Measurements from ENCODE around the gene RBMS3. TPM values are rescaled to one million over a fixed set of nuclear protein-coding genes. Genes with fewer than 3 reads are reported as not detected.

Gene RBMS3
- total RNA-seq, 1 donor from 2014 or later: 65.1 TPM

GRCh38 chr3:29284497-29284896 lies 3.6 kb downstream of the RBMS3 start:
- TF ChIP-seq CTCF (IDR thresholded peaks at IDR 0.05; ENCODE audit: partially characterized antibody, unreplicated experiment): no peak
- Mint-ChIP-seq H3K4me3 (ENCODE audit: unreplicated experiment) (no peak overlapping the region), H3K4me1 (ENCODE audit: low read depth, unreplicated experiment) (peaks cover 38% of the 10 kb centered on the region), H3K9me3 (ENCODE audit: unreplicated experiment) (no peaks in the 10 kb centered on the region), H3K36me3 (ENCODE audit: unreplicated experiment) (no peaks in the 10 kb centered on the region), H3K27me3 (ENCODE audit: unreplicated experiment) (peaks cover 2% of the 10 kb centered on the region), H3K27ac (ENCODE audit: unreplicated experiment) (no peak overlapping the region)
- DNase-seq: no peak

- Mint-ChIP-seq H3K27me3 (ENCODE audit: unreplicated experiment) (peaks cover 2% of the 10 kb centered on the region), H3K4me1 (ENCODE audit: low read depth, unreplicated experiment) (peaks cover 29% of the 10 kb centered on the region), H3K4me3 (ENCODE audit: unreplicated experiment) (peak overlapping the region; percentile 64), H3K9me3 (ENCODE audit: unreplicated experiment) (no peaks in the 10 kb centered on the region), H3K36me3 (ENCODE audit: unreplicated experiment) (no peaks in the 10 kb centered on the region), H3K27ac (ENCODE audit: unreplicated experiment) (no peak overlapping the region)
- no peak for DNase-seq
- TF ChIP-seq CTCF (IDR thresholded peaks at IDR 0.05; ENCODE audit: partially characterized antibody, unreplicated experiment): no peak
Measured at GRCh38 chr3:29285471-29286071, 4.7 kb downstream of the RBMS3 start.

GRCh38 chr3:29286478-29287240 lies 5.8 kb downstream of the RBMS3 start:
- Mint-ChIP-seq H3K9me3 (ENCODE audit: unreplicated experiment) (no peaks in the 10 kb centered on the region), H3K4me3 (ENCODE audit: unreplicated experiment) (peak overlapping the region; percentile 35), H3K36me3 (ENCODE audit: unreplicated experiment) (no peaks in the 10 kb centered on the region), H3K27me3 (ENCODE audit: unreplicated experiment) (no peaks in the 10 kb centered on the region), H3K4me1 (ENCODE audit: low read depth, unreplicated experiment) (peaks cover 24% of the 10 kb centered on the region), H3K27ac (ENCODE audit: unreplicated experiment) (no peak overlapping the region)
- no peak for TF ChIP-seq CTCF (IDR thresholded peaks at IDR 0.05; ENCODE audit: partially characterized antibody, unreplicated experiment)
- DNase-seq: no peak

GRCh38 chr3:29290596-29290995 lies 9.7 kb downstream of the RBMS3 start:
- no peaks in the 10 kb centered on the region for H3K36me3 Mint-ChIP-seq (ENCODE audit: unreplicated experiment)
- H3K4me1 Mint-ChIP-seq (ENCODE audit: low read depth, unreplicated experiment): peaks cover 5% of the 10 kb centered on the region
- DNase-seq: no peak
- no peak for TF ChIP-seq CTCF (IDR thresholded peaks at IDR 0.05; ENCODE audit: partially characterized antibody, unreplicated experiment)
- H3K27me3 Mint-ChIP-seq (ENCODE audit: unreplicated experiment): no peaks in the 10 kb centered on the region
- no peaks in the 10 kb centered on the region for H3K9me3 Mint-ChIP-seq (ENCODE audit: unreplicated experiment)
- H3K27ac Mint-ChIP-seq (ENCODE audit: unreplicated experiment): no peak overlapping the region
- no peak overlapping the region for H3K4me3 Mint-ChIP-seq (ENCODE audit: unreplicated experiment)
